Activated CD4-positive, alpha-beta T cell treated with anti-CD3 and anti-CD28 coated beads for 1 hour (primary cell): ENCODE data around the gene NCOA3.
A peak's percentile ranks its signal among the peaks of the same experiment; 100 is the strongest.
"Not testable (repeated sequence)": the region's sequence is repeated elsewhere in the genome, so short reads cannot be mapped to it uniquely, and the experiment has no call there.

Experiments
- DNase-seq: peaks from one replicate; pipeline ENCODE4 v3.0.0-alpha.2; 2020

NCOA3 gene

GRCh38 chr20:47501482-47502270 lies at the start of gene NCOA3:
Gene NCOA3 (plus strand): TSS chr20:47501887. CDS start chr20:47622248, 120,361 bp downstream.
- DNase-seq = peak; percentile 87

- no peak for DNase-seq
Measured at GRCh38 chr20:47452736-47453161, 48.9 kb upstream of the NCOA3 start.

- no peak for DNase-seq
Measured at GRCh38 chr20:47453167-47453782, 48.4 kb upstream of the NCOA3 start.

GRCh38 chr20:47454298-47455132 lies 47.2 kb upstream of the NCOA3 start:
- no peak for DNase-seq

- no peak for DNase-seq
Measured at GRCh38 chr20:47455133-47456040, 46.3 kb upstream of the NCOA3 start.

- no peak for DNase-seq
Measured at GRCh38 chr20:47456041-47456537, 45.6 kb upstream of the NCOA3 start.

GRCh38 chr20:47456952-47457724 lies 44.5 kb upstream of the NCOA3 start:
- no peak for DNase-seq

- not testable (repeated sequence) for DNase-seq
Measured at GRCh38 chr20:47458280-47459050, 43.2 kb upstream of the NCOA3 start.

- no peak for DNase-seq
Measured at GRCh38 chr20:47459344-47460073, 42.2 kb upstream of the NCOA3 start.

GRCh38 chr20:47460761-47461112 lies 41.0 kb upstream of the NCOA3 start:
- not testable (repeated sequence) for DNase-seq

GRCh38 chr20:47461120-47461685 lies 40.5 kb upstream of the NCOA3 start:
- no peak for DNase-seq

GRCh38 chr20:47461906-47462305 lies 39.8 kb upstream of the NCOA3 start:
- DNase-seq = not testable (repeated sequence)

GRCh38 chr20:47464380-47465101 lies 37.1 kb upstream of the NCOA3 start:
- DNase-seq = no peak

- no peak for DNase-seq
Measured at GRCh38 chr20:47465335-47466090, 36.2 kb upstream of the NCOA3 start.

GRCh38 chr20:47466213-47466612 lies 35.5 kb upstream of the NCOA3 start:
- no peak for DNase-seq

- DNase-seq = no peak
Measured at GRCh38 chr20:47466704-47467459, 34.8 kb upstream of the NCOA3 start.
